ENCODE data around the gene MSLN.

MSLN gene

GRCh38 chr16:776824-777223 is 16.3 kb downstream of the MSLN start:
- DNase-seq (ENCODE audit: low read depth) = no peak

- DNase-seq (ENCODE audit: low read depth) = no peak
These were observed 17.3 kb downstream of the MSLN start for GRCh38 chr16:777826-778225.

GRCh38 chr16:778447-778846 is 17.9 kb downstream of the MSLN start:
- no peak for DNase-seq (ENCODE audit: low read depth)

- no peak for DNase-seq (ENCODE audit: low read depth)
These were observed 18.5 kb downstream of the MSLN start for GRCh38 chr16:778909-779527.

- no peak for DNase-seq (ENCODE audit: low read depth)
These were observed 19.0 kb downstream of the MSLN start for GRCh38 chr16:779561-779960.

GRCh38 chr16:780296-780695 is 19.8 kb downstream of the MSLN start:
- DNase-seq (ENCODE audit: low read depth) = no peak

GRCh38 chr16:781346-782010 is 20.9 kb downstream of the MSLN start:
- DNase-seq (ENCODE audit: low read depth) = no peak

GRCh38 chr16:782258-782657 is 21.7 kb downstream of the MSLN start:
- no peak for DNase-seq (ENCODE audit: low read depth)

- no peak for DNase-seq (ENCODE audit: low read depth)
These were observed 22.4 kb downstream of the MSLN start for GRCh38 chr16:782766-783403.

- no peak for DNase-seq (ENCODE audit: low read depth)
These were observed 23.0 kb downstream of the MSLN start for GRCh38 chr16:783404-784161.

- no peak for DNase-seq (ENCODE audit: low read depth)
These were observed 23.9 kb downstream of the MSLN start for GRCh38 chr16:784431-784830.

- DNase-seq (ENCODE audit: low read depth) = peak; percentile 35
These were observed 25.3 kb downstream of the MSLN start for GRCh38 chr16:785563-786535.

GRCh38 chr16:787321-787966 is 26.9 kb downstream of the MSLN start:
- DNase-seq (ENCODE audit: low read depth) = no peak

- DNase-seq (ENCODE audit: low read depth) = no peak
These were observed 27.5 kb downstream of the MSLN start, which contains the start of gene RPUSD1 for GRCh38 chr16:787978-788398. Gene RPUSD1 (minus strand): TSS chr16:788381. CDS start chr16:787737, 644 bp downstream.

GRCh38 chr16:788399-789126 is 28.0 kb downstream of the MSLN start, which contains the start of gene CHTF18:
Gene CHTF18 (plus strand): TSS chr16:788620. CDS start chr16:788685, 65 bp downstream.
- peak; percentile 66 for DNase-seq (ENCODE audit: low read depth)

- no peak for DNase-seq (ENCODE audit: low read depth)
These were observed 28.8 kb downstream of the MSLN start for GRCh38 chr16:789191-789850.

- no peak for DNase-seq (ENCODE audit: low read depth)
These were observed 29.6 kb downstream of the MSLN start for GRCh38 chr16:790086-790485.

GRCh38 chr16:791131-791530 is 30.6 kb downstream of the MSLN start:
- no peak for DNase-seq (ENCODE audit: low read depth)

GRCh38 chr16:792221-792995 is 31.9 kb downstream of the MSLN start:
- no peak for DNase-seq (ENCODE audit: low read depth)
